ENCODE data around the gene ADARB2.

DNA sequence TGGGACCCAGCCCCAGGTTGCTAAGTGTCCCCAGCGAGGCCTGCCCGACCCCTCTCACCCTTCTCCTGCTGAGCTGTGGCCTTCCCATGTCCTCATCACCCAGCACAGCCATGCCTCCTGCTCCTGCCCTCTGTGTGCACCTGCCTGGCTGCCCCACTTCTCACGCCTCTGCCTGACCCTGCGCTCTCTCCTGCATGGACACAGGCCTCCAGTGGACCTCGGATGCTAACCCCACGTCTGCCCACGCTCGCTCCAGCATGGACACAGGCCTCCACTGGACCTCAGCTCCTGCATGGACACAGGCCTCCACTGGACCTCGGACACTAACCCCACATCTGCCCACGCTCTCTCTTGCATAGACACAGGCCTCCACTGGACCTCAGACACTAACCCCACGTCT, 111.6 kb downstream of the ADARB2 start:
- TF ChIP-seq, protein P1, sequence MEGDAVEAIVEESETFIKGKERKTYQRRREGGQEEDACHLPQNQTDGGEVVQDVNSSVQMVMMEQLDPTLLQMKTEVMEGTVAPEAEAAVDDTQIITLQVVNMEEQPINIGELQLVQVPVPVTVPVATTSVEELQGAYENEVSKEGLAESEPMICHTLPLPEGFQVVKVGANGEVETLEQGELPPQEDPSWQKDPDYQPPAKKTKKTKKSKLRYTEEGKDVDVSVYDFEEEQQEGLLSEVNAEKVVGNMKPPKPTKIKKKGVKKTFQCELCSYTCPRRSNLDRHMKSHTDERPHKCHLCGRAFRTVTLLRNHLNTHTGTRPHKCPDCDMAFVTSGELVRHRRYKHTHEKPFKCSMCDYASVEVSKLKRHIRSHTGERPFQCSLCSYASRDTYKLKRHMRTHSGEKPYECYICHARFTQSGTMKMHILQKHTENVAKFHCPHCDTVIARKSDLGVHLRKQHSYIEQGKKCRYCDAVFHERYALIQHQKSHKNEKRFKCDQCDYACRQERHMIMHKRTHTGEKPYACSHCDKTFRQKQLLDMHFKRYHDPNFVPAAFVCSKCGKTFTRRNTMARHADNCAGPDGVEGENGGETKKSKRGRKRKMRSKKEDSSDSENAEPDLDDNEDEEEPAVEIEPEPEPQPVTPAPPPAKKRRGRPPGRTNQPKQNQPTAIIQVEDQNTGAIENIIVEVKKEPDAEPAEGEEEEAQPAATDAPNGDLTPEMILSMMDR (IDR thresholded peaks at IDR 0.05; ENCODE audit: insufficient read depth, low read length), result no peak
- TF ChIP-seq POLR2AphosphoS5 (IDR thresholded peaks at IDR 0.05; ENCODE audit: low read depth) (no peak), GABPA (IDR thresholded peaks at IDR 0.05; ENCODE audit: low read depth) (no peak), SPI1 (IDR thresholded peaks at IDR 0.05; ENCODE audit: borderline replicate concordance, low read depth) (no peak)
- TF ChIP-seq, protein P2, sequence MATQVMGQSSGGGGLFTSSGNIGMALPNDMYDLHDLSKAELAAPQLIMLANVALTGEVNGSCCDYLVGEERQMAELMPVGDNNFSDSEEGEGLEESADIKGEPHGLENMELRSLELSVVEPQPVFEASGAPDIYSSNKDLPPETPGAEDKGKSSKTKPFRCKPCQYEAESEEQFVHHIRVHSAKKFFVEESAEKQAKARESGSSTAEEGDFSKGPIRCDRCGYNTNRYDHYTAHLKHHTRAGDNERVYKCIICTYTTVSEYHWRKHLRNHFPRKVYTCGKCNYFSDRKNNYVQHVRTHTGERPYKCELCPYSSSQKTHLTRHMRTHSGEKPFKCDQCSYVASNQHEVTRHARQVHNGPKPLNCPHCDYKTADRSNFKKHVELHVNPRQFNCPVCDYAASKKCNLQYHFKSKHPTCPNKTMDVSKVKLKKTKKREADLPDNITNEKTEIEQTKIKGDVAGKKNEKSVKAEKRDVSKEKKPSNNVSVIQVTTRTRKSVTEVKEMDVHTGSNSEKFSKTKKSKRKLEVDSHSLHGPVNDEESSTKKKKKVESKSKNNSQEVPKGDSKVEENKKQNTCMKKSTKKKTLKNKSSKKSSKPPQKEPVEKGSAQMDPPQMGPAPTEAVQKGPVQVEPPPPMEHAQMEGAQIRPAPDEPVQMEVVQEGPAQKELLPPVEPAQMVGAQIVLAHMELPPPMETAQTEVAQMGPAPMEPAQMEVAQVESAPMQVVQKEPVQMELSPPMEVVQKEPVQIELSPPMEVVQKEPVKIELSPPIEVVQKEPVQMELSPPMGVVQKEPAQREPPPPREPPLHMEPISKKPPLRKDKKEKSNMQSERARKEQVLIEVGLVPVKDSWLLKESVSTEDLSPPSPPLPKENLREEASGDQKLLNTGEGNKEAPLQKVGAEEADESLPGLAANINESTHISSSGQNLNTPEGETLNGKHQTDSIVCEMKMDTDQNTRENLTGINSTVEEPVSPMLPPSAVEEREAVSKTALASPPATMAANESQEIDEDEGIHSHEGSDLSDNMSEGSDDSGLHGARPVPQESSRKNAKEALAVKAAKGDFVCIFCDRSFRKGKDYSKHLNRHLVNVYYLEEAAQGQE (IDR thresholded peaks at IDR 0.05; ENCODE audit: insufficient replicate concordance, low read depth), result no peak

All from HL-60 (cell line).